Activated CD8-positive, alpha-beta T cell treated with anti-CD3 and anti-CD28 coated beads, Interleukin-2, amount 10 ng/mL, durations not matched to agents 7 days and 5 days (primary cell): Measurements from ENCODE around the gene CEACAM8. TPM values are rescaled to one million over a fixed set of nuclear protein-coding genes. Genes with fewer than 3 reads are reported as not detected.
"Not testable (repeated sequence)": the region's sequence is repeated elsewhere in the genome, so short reads cannot be mapped to it uniquely, and the experiment has no call there.

Experiments used
- ATAC-seq: fragments of 150-1000 bp; cut with Tn5 transposase; one replicate; pipeline ENCODE4 v1.10.0; 2021; ENCODE audit warnings: moderate library complexity
- CTCF ChIA-PET: fragments of 350-600 bp; sonication (Branson Sonifier 250); formaldehyde crosslinking; loops from one replicate; lab custom pipeline; 2021; ENCODE audit warnings: antibody characterized with exemption; lab: Charles Lee
- POLR2A ChIA-PET: fragments of 350-600 bp; sonication (Branson Sonifier 250); formaldehyde crosslinking; loops from one replicate; lab custom pipeline; 2021; ENCODE audit warnings: antibody characterized with exemption; lab: Charles Lee
- DNase-seq: peaks from one replicate; pipeline ENCODE4 v3.0.0-alpha.2; 2020
- H3K27ac Mint-ChIP-seq: one replicate; pipeline ENCODE4 v1.8.0; 2021; ENCODE audit warnings: mild to moderate bottlenecking, mixed read lengths
- H3K27me3 Mint-ChIP-seq: one replicate; pipeline ENCODE4 v1.8.0; 2021; ENCODE audit warnings: low read depth, mixed read lengths
- H3K36me3 Mint-ChIP-seq: one replicate; pipeline ENCODE4 v1.8.0; 2021; ENCODE audit warnings: low read depth, mixed read lengths
- H3K4me1 Mint-ChIP-seq: one replicate; pipeline ENCODE4 v1.8.0; 2021; ENCODE audit warnings: low read depth, mixed read lengths
- H3K4me3 Mint-ChIP-seq: one replicate; pipeline ENCODE4 v1.8.0; 2021; ENCODE audit warnings: mild to moderate bottlenecking, mixed read lengths
- H3K9me3 Mint-ChIP-seq: one replicate; pipeline ENCODE4 v1.8.0; 2022; ENCODE audit warnings: mixed read lengths; ENCODE audit not compliant: insufficient read depth
- total RNA-seq, 2 experiments: library from RNA; stranded (reverse); gene quantifications; one replicate each; pipeline ENCODE4 v1.2.3, GENCODE V29; 2021

The CEACAM8 gene
- total RNA-seq, 2 experiments from 2014 or later, result not detected

- Mint-ChIP-seq H3K27ac (no peak overlapping the region), H3K9me3 (no peaks in the 10 kb centered on the region), H3K27me3 (peaks cover 10% of the 10 kb centered on the region), H3K4me1 (no peaks in the 10 kb centered on the region), H3K36me3 (no peaks in the 10 kb centered on the region), H3K4me3 (no peak overlapping the region)
- POLR2A ChIA-PET, result interaction anchor here (0.7 kb wide), 1 partner anchor 25 kb away, joined by 3 read pairs; no protein-coding TSS in a partner anchor
- DNase-seq (no peak), ATAC-seq (no peak)
- CTCF ChIA-PET, result interaction anchor here (1.8 kb wide), 1 partner anchor 10 kb away, joined by 4 read pairs; the partner anchor contains the start of gene CEACAM1
These were observed 55.6 kb downstream of the CEACAM8 start for GRCh38 chr19:42538841-42539709.

GRCh38 chr19:42535276-42535675 is 59.4 kb downstream of the CEACAM8 start:
- H3K4me3 Mint-ChIP-seq, H3K4me1 Mint-ChIP-seq, H3K27ac Mint-ChIP-seq, H3K9me3 Mint-ChIP-seq, H3K27me3 Mint-ChIP-seq, H3K36me3 Mint-ChIP-seq, ATAC-seq, DNase-seq, POLR2A ChIA-PET: not testable (repeated sequence)
- CTCF ChIA-PET, result interaction anchor here (1.2 to 2.5 kb wide), 2 partner anchors 85 to 94 kb away, joined by 5 to 18 read pairs; no protein-coding TSS in a partner anchor

- POLR2A ChIA-PET, result no interaction called here
- CTCF ChIA-PET, result interaction anchor here (1.7 kb wide), 1 partner anchor 84 kb away, joined by 11 read pairs; no protein-coding TSS in a partner anchor
- Mint-ChIP-seq H3K4me3 (no peak overlapping the region), H3K9me3 (no peaks in the 10 kb centered on the region), H3K27ac (no peak overlapping the region), H3K36me3 (no peaks in the 10 kb centered on the region), H3K27me3 (peaks cover 10% of the 10 kb centered on the region), H3K4me1 (peaks cover 7% of the 10 kb centered on the region)
- no peak for ATAC-seq
- no peak for DNase-seq
These were observed 60.3 kb downstream of the CEACAM8 start for GRCh38 chr19:42534391-42534790.

- CTCF ChIA-PET, result interaction anchor here (0.9 to 7.6 kb wide), 2 partner anchors 81 to 93 kb away, joined by 3 to 209 read pairs; no protein-coding TSS in a partner anchor
- H3K4me1 Mint-ChIP-seq, result peaks cover 22% of the 10 kb centered on the region
- H3K36me3 Mint-ChIP-seq, result no peaks in the 10 kb centered on the region
- ATAC-seq (no peak), DNase-seq (no peak)
- no peaks in the 10 kb centered on the region for H3K9me3 Mint-ChIP-seq
- H3K4me3 Mint-ChIP-seq, result no peak overlapping the region
- POLR2A ChIA-PET, result no interaction called here
- H3K27me3 Mint-ChIP-seq, result peaks cover 6% of the 10 kb centered on the region
- no peak overlapping the region for H3K27ac Mint-ChIP-seq
These were observed 61.8 kb downstream of the CEACAM8 start for GRCh38 chr19:42532891-42533290.

- POLR2A ChIA-PET, result interaction anchor here (1.0 kb wide), 1 partner anchor 12 kb away, joined by 4 read pairs; no protein-coding TSS in a partner anchor
- H3K9me3 Mint-ChIP-seq, result no peaks in the 10 kb centered on the region
- peaks cover 6% of the 10 kb centered on the region for H3K27me3 Mint-ChIP-seq
- CTCF ChIA-PET, result interaction anchor here (0.7 to 7.6 kb wide), 8 partner anchors 35 to 111 kb away, joined by 3 to 209 read pairs (median 6); partner anchors contain the start of gene CXCL17
- H3K4me3 Mint-ChIP-seq, result no peak overlapping the region
- no peak overlapping the region for H3K27ac Mint-ChIP-seq
- DNase-seq (no peak), ATAC-seq (no peak)
- peaks cover 5% of the 10 kb centered on the region for H3K36me3 Mint-ChIP-seq
- peaks cover 36% of the 10 kb centered on the region for H3K4me1 Mint-ChIP-seq
These were observed 63.4 kb downstream of the CEACAM8 start for GRCh38 chr19:42531313-42531712.

Other genes starting within 250 kb of the CEACAM8 start
- gene CNFN, start 204.6 kb downstream of the CEACAM8 start, total RNA-seq, result not detected
- 10 to 100 TPM; 33.4 to 34.6 TPM for gene LIPE, start 167.5 kb downstream of the CEACAM8 start, total RNA-seq
- not detected for gene CXCL17, start 152.0 kb downstream of the CEACAM8 start, total RNA-seq
- gene CEACAM1, start 66.4 kb downstream of the CEACAM8 start, total RNA-seq, result 10 to 100 TPM; 22.5 to 27.1 TPM
- gene PSG3, start 145.6 kb upstream of the CEACAM8 start, total RNA-seq, result not detected
- gene PSG8, start 170.8 kb upstream of the CEACAM8 start, total RNA-seq, result not detected